ENCODE measurements around the gene DBNL.

DBNL gene

DNA sequence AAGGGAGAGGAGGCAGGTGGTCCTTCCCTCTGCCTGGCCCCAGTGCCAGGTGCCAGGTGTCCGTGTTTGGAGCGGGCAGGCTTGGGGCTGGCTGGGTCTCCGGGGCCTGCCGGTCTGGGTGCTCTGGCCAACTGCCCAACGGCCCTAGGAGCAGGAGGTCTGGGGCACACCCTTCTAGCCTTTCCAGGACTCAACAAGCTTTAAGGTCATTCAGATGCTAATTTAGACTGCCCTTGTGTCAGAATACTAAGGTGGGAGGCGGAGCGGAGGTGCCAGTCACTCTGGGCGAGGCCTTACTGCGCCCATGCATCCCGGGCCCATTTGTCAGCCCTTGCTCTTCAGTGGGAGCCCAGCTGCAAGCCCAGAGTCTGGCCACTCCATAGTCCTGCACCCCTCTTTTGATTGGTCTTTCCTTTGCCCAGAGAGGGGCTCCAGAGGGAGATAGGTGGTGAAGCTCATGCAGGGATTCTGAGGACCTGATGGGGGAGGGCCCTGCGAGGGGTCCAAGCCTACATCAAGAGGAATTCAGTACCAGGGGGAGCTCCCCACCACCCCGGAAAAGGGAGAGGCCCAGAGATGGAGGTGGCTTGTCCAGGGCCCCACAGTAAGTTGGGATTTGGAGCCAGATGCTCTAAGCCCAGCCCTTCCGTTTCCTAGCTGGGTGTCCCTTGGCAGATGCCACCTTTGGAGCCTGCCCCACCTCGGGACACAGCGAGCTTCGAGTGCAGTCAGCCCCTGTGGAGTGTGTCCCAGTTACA lies 19.6 kb downstream of the DBNL start:
- Histone ChIP-seq H3K27me3 (ENCODE audit: low read depth, low read length) (peaks cover 12% of the 10 kb centered on the region), H3K9ac (ENCODE audit: low read length) (no peak overlapping the region), H3K4me1 (ENCODE audit: low read length) (no peaks in the 10 kb centered on the region; the same call in 1 of the 2 replicates), H3K9me3 (ENCODE audit: insufficient read depth, low read length) (no peaks in the 10 kb centered on the region), H3K4me2 (ENCODE audit: low read length) (no peak overlapping the region), H3K27ac (ENCODE audit: low read length) (no peak overlapping the region), H3K4me3 (ENCODE audit: low read length) (no peak overlapping the region), H4K20me1 (ENCODE audit: insufficient read depth, low read length) (peaks cover 3% of the 10 kb centered on the region; the same call in 1 of the 2 replicates), H3K36me3 (replicated peaks; ENCODE audit: low read depth, low read length) (peaks cover 36% of the 10 kb centered on the region), H3K79me2 (ENCODE audit: low read length) (no peaks in the 10 kb centered on the region), H2AFZ (ENCODE audit: low read depth, low read length) (no peak overlapping the region)
- TF ChIP-seq, protein P1, sequence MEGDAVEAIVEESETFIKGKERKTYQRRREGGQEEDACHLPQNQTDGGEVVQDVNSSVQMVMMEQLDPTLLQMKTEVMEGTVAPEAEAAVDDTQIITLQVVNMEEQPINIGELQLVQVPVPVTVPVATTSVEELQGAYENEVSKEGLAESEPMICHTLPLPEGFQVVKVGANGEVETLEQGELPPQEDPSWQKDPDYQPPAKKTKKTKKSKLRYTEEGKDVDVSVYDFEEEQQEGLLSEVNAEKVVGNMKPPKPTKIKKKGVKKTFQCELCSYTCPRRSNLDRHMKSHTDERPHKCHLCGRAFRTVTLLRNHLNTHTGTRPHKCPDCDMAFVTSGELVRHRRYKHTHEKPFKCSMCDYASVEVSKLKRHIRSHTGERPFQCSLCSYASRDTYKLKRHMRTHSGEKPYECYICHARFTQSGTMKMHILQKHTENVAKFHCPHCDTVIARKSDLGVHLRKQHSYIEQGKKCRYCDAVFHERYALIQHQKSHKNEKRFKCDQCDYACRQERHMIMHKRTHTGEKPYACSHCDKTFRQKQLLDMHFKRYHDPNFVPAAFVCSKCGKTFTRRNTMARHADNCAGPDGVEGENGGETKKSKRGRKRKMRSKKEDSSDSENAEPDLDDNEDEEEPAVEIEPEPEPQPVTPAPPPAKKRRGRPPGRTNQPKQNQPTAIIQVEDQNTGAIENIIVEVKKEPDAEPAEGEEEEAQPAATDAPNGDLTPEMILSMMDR (IDR thresholded peaks at IDR 0.05; ENCODE audit: low read depth, low read length): no peak
- TF ChIP-seq EZH2phosphoT487 (IDR thresholded peaks at IDR 0.05; ENCODE audit: low read depth): no peak

DNA sequence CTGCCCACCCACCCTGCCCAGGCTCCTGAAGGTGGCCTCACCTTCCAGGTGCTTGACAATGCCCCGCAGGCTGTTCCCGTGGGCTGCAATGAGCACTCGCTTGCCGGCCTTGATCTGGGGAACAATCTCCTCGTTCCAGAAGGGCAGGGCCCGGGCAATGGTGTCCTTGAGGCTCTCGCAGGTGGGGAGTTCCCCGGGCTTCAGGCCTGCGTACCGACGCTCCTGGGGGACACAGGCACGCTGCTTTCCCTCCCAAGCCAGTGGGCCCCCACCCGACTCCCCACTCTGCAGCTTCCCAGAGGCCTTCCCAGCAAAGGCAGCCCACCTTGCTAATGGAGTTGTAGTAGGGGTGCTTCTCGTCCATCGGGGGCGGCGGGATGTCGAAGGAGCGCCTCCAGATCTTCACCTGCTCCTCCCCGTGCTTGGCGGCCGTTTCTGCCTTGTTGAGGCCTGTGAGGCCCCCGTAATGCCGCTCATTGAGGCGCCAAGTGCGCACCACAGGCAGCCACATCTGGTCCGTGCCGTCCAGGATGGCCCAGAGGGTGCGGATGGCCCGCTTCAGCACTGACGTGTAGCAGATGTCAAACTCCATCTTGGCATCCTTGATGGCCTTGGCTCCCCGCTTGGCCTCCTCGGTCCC lies 20.4 kb downstream of the DBNL start:
- peaks cover 3% of the 10 kb centered on the region; the same call in 1 of the 2 replicates for H4K20me1 ChIP-seq (ENCODE audit: insufficient read depth, low read length)
- H3K27me3 ChIP-seq (ENCODE audit: low read depth, low read length): peaks cover 12% of the 10 kb centered on the region
- H3K9me3 ChIP-seq (ENCODE audit: insufficient read depth, low read length): no peaks in the 10 kb centered on the region
- H3K9ac ChIP-seq (ENCODE audit: low read length): no peak overlapping the region
- TF ChIP-seq EZH2phosphoT487 (IDR thresholded peaks at IDR 0.05; ENCODE audit: low read depth): no peak
- TF ChIP-seq, protein P1 (IDR thresholded peaks at IDR 0.05; ENCODE audit: low read depth, low read length): no peak
- H3K4me3 ChIP-seq (ENCODE audit: low read length): no peak overlapping the region
- H2AFZ ChIP-seq (ENCODE audit: low read depth, low read length): no peak overlapping the region
- H3K27ac ChIP-seq (ENCODE audit: low read length): no peak overlapping the region
- H3K4me1 ChIP-seq (ENCODE audit: low read length): no peaks in the 10 kb centered on the region; the same call in 1 of the 2 replicates
- H3K36me3 ChIP-seq (replicated peaks; ENCODE audit: low read depth, low read length): peaks cover 28% of the 10 kb centered on the region
- H3K4me2 ChIP-seq (ENCODE audit: low read length): no peak overlapping the region
- no peaks in the 10 kb centered on the region for H3K79me2 ChIP-seq (ENCODE audit: low read length)

DNA sequence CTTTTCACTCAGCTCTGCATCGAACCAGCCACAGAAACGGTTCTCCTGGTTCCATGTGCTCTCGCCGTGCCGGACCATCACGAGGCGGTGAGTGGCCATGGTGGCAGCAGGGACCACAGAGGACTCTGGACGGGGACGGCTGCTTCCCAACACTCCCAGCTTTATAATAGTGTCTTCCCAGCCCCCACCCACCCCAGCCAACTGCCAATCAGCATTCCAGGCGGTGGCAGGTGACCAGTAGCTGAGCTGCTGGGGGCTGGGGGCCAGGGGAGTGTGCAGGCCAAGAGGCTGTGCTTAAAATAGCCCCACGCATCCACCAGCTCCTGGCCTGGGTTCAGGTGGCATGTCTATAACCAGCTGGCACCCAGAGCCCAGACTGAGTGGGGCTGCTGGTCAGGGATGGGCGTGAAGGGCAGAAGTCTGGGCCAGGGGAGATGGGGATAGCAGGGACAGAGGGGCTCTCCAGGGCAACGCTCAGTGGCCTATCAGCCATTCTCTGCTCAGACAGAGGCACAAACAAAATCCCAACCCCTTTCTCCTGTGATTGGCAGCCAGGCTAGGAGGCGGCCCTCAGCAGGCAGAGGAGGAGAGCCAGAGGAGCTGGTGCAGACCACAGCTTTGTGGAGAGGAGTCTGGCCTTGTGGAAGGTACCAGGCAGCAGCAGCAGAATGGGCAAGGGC lies 21.1 kb downstream of the DBNL start, which contains the start of gene PGAM2:
Gene PGAM2 (minus strand): TSS at position 137 of the 680 bp plus-strand sequence. CDS start 38 bp downstream, at position 99.
- peaks cover 12% of the 10 kb centered on the region for H3K27me3 ChIP-seq (ENCODE audit: low read depth, low read length)
- no peaks in the 10 kb centered on the region for H3K9me3 ChIP-seq (ENCODE audit: insufficient read depth, low read length)
- no peak within 1 kb of the TSS for H3K4me2 ChIP-seq (ENCODE audit: low read length)
- H4K20me1 ChIP-seq (ENCODE audit: insufficient read depth, low read length): peaks cover 3% of the 10 kb centered on the region; the same call in 1 of the 2 replicates
- H3K4me3 ChIP-seq (ENCODE audit: low read length): no peak within 1 kb of the TSS
- no peaks in the 10 kb centered on the region; the same call in 1 of the 2 replicates for H3K4me1 ChIP-seq (ENCODE audit: low read length)
- H3K27ac ChIP-seq (ENCODE audit: low read length): no peak within 1 kb of the TSS
- H3K36me3 ChIP-seq (replicated peaks; ENCODE audit: low read depth, low read length): peaks cover 22% of the 10 kb centered on the region
- H3K79me2 ChIP-seq (ENCODE audit: low read length): no peaks in the 10 kb centered on the region
- no peak within 1 kb of the TSS for H3K9ac ChIP-seq (ENCODE audit: low read length)
- no peak for TF ChIP-seq EZH2phosphoT487 (IDR thresholded peaks at IDR 0.05; ENCODE audit: low read depth)
- TF ChIP-seq, protein P1 (IDR thresholded peaks at IDR 0.05; ENCODE audit: low read depth, low read length): no peak
- no peak within 1 kb of the TSS for H2AFZ ChIP-seq (ENCODE audit: low read depth, low read length)

DNA sequence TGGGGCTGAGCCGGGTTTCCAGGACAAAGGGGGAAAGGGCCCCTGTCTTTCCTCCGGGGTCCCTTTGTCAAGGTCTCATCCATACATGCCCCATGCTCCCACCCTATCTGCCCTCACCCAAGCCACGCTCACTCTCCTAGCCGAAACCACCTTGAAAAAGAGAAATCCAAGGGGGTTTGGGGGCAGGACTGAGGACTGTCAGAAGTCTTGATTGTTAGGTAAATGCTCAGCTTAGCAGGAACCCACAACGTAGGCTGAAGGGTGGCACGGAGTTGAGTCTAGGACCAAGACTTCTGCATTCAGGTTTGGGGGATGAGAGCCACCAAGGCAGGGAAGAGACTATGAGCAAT lies 21.6 kb downstream of the DBNL start:
- Histone ChIP-seq H3K4me3 (ENCODE audit: low read length) (no peak overlapping the region), H3K9ac (ENCODE audit: low read length) (no peak overlapping the region), H3K27me3 (ENCODE audit: low read depth, low read length) (peaks cover 12% of the 10 kb centered on the region), H3K36me3 (replicated peaks; ENCODE audit: low read depth, low read length) (peaks cover 18% of the 10 kb centered on the region), H2AFZ (ENCODE audit: low read depth, low read length) (no peak overlapping the region), H3K79me2 (ENCODE audit: low read length) (no peaks in the 10 kb centered on the region), H3K4me1 (ENCODE audit: low read length) (no peaks in the 10 kb centered on the region; the same call in 1 of the 2 replicates), H3K27ac (ENCODE audit: low read length) (no peak overlapping the region), H3K9me3 (ENCODE audit: insufficient read depth, low read length) (no peaks in the 10 kb centered on the region), H3K4me2 (ENCODE audit: low read length) (no peak overlapping the region), H4K20me1 (ENCODE audit: insufficient read depth, low read length) (peaks cover 3% of the 10 kb centered on the region; the same call in 1 of the 2 replicates)
- TF ChIP-seq, protein P1 (IDR thresholded peaks at IDR 0.05; ENCODE audit: low read depth, low read length): no peak
- no peak for TF ChIP-seq EZH2phosphoT487 (IDR thresholded peaks at IDR 0.05; ENCODE audit: low read depth)

Measured in OCI-LY3 (cell line).